Caco-2 (cell line): ENCODE results near the gene GEMIN7. TPM values are rescaled to one million over a fixed set of nuclear protein-coding genes. Genes with fewer than 3 reads are reported as not detected.

Experiments used
- BruUV-seq: library from RNA; stranded (reverse); fragments of 400-500 nt; replicated peaks from 2 replicates; lab custom pipeline; 2021; lab: Mats Ljungman, UMichigan
- CTCF ChIA-PET: fragments of 300-600 bp; sonication (Branson Sonifier 250); formaldehyde crosslinking; loops from one replicate; lab custom pipeline; 2022; ENCODE audit warnings: antibody characterized with exemption; lab: Charles Lee
- POLR2A ChIA-PET: fragments of 300-600 bp; sonication (Branson Sonifier 250); formaldehyde crosslinking; loops from one replicate; lab custom pipeline; 2022; ENCODE audit warnings: antibody characterized with exemption; lab: Charles Lee
- DNase-seq, 2 experiments: peaks; one replicate each; pipeline versions ENCODE4 v3.0.0 to v3.0.0-alpha.2; 2020 to 2022
- H3K27me3 ChIP-seq: replicated peaks from 2 replicates; pipeline ENCODE4 v1.6.0; 2011; ENCODE audit warnings: low read length; ENCODE audit not compliant: control insufficient read depth, insufficient read depth
- H3K36me3 ChIP-seq: 2 replicates; pipeline ENCODE4 v1.5.1; 2011; ENCODE audit warnings: low read length; ENCODE audit not compliant: control insufficient read depth, insufficient read depth
- H3K4me1 ChIP-seq: fragments of 250-450 bp; sonication (Bioruptor Pico); 2 replicates; pipeline ENCODE4 v1.5.1; 2020; ENCODE audit warnings: mild to moderate bottlenecking
- H3K4me3 ChIP-seq: 2 replicates; pipeline ENCODE4 v1.5.1; 2011; ENCODE audit warnings: low read depth, mild to moderate bottlenecking, control low read depth, low read length
- H3K9me3 ChIP-seq: fragments of 250-450 bp; sonication (Bioruptor Pico); 2 replicates; pipeline ENCODE4 v1.5.1; 2020; ENCODE audit warnings: mild to moderate bottlenecking, moderate library complexity
- H3K27ac Mint-ChIP-seq: one replicate; pipeline ENCODE4 v1.8.0; 2022; ENCODE audit warnings: mixed read lengths; ENCODE audit not compliant: unreplicated experiment
- H3K27me3 Mint-ChIP-seq: one replicate; pipeline ENCODE4 v1.8.0; 2022; ENCODE audit warnings: mixed read lengths; ENCODE audit not compliant: insufficient read depth, unreplicated experiment
- H3K36me3 Mint-ChIP-seq: one replicate; pipeline ENCODE4 v1.8.0; 2022; ENCODE audit warnings: mild to moderate bottlenecking, mixed read lengths; ENCODE audit not compliant: insufficient read depth, unreplicated experiment
- H3K4me1 Mint-ChIP-seq: one replicate; pipeline ENCODE4 v1.8.0; 2022; ENCODE audit warnings: low read depth, mixed read lengths; ENCODE audit not compliant: unreplicated experiment
- H3K4me3 Mint-ChIP-seq: one replicate; pipeline ENCODE4 v1.8.0; 2022; ENCODE audit warnings: mild to moderate bottlenecking, moderate library complexity, mixed read lengths; ENCODE audit not compliant: unreplicated experiment
- H3K9me3 Mint-ChIP-seq: one replicate; pipeline ENCODE4 v1.8.0; 2022; ENCODE audit warnings: mixed read lengths; ENCODE audit not compliant: unreplicated experiment
- intact Hi-C: fragments of 100-400 bp; cut with micrococcal nuclease; formaldehyde crosslinking; loops from one replicate; pipeline ENCODE4 v1.10.0; 2022; ENCODE audit not compliant: unreplicated experiment
- total RNA-seq: library from RNA; stranded (reverse); gene quantifications from 2 replicates; pipeline ENCODE4 v1.2.3, GENCODE V29; 2022
- TF ChIP-seq, protein P1 (sequence below), 2 experiments: fragments of 200-600 bp in 1 of 2; IDR thresholded peaks; 1 replicate in 1 of 2; 2 replicates in 1 of 2; pipeline versions ENCODE4 v1.5.1 to v1.8.0; 2011 to 2022; ENCODE audit warnings: antibody characterized with exemption in 1 of 2, control low read depth in 1 of 2, inconsistent platforms in 1 of 2, low read depth in 1 of 2, low read length in 1 of 2, mild to moderate bottlenecking in 1 of 2, moderate library complexity in 1 of 2; ENCODE audit not compliant: insufficient read depth in 1 of 2, severe bottlenecking in 1 of 2, unreplicated experiment in 1 of 2

GEMIN7 gene
- total RNA-seq, 1 experiment from 2014 or later, result 49.3 TPM

DNA sequence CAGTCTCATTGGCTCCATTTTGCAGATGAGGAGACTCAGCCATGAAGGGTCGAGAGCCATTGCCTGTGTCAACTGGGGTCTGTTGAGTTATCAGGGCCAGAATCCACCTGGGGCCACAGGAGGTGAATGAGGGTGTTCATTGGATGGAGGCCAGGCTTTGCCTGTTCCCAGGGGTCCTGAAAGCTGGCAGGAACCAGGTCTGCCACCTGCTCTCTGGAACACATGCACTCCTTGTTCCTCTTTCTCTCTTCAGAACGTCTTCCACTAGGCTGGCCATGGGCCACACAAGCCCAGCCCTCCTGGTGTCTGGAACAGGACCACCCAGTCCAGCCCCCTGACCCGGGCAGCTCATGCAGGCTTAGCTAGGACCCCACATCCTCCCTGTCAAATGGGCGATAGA, 35.1 kb downstream of the GEMIN7 start:
- peaks cover 24% of the 10 kb centered on the region for H3K4me1 ChIP-seq
- Mint-ChIP-seq H3K4me3 (no peak overlapping the region), H3K36me3 (peaks cover 11% of the 10 kb centered on the region), H3K27me3 (no peaks in the 10 kb centered on the region), H3K27ac (peak overlapping the region; percentile 45), H3K4me1 (peaks cover 20% of the 10 kb centered on the region), H3K9me3 (no peaks in the 10 kb centered on the region)
- DNase-seq, result no peak
- intact Hi-C loops, result no loop called here
- no TSS peak for BruUV-seq
- TF ChIP-seq, protein P1, sequence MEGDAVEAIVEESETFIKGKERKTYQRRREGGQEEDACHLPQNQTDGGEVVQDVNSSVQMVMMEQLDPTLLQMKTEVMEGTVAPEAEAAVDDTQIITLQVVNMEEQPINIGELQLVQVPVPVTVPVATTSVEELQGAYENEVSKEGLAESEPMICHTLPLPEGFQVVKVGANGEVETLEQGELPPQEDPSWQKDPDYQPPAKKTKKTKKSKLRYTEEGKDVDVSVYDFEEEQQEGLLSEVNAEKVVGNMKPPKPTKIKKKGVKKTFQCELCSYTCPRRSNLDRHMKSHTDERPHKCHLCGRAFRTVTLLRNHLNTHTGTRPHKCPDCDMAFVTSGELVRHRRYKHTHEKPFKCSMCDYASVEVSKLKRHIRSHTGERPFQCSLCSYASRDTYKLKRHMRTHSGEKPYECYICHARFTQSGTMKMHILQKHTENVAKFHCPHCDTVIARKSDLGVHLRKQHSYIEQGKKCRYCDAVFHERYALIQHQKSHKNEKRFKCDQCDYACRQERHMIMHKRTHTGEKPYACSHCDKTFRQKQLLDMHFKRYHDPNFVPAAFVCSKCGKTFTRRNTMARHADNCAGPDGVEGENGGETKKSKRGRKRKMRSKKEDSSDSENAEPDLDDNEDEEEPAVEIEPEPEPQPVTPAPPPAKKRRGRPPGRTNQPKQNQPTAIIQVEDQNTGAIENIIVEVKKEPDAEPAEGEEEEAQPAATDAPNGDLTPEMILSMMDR (IDR thresholded peaks at IDR 0.05; ENCODE audit: insufficient read depth in 1 of 2, low read depth in 1 of 2, low read length in 1 of 2, severe bottlenecking in 1 of 2, unreplicated experiment in 1 of 2), result no peak
- CTCF ChIA-PET, result no interaction called here
- POLR2A ChIA-PET, result interaction anchor here (0.8 to 1.4 kb wide), 2 partner anchors 21 to 23 kb away, joined by 3 to 4 read pairs; partner anchors contain the start of gene PPP1R37
- H3K27me3 ChIP-seq, result no peaks in the 10 kb centered on the region
- H3K36me3 ChIP-seq, result no peaks in the 10 kb centered on the region
- no peaks in the 10 kb centered on the region for H3K9me3 ChIP-seq
- no peak overlapping the region for H3K4me3 ChIP-seq

DNA sequence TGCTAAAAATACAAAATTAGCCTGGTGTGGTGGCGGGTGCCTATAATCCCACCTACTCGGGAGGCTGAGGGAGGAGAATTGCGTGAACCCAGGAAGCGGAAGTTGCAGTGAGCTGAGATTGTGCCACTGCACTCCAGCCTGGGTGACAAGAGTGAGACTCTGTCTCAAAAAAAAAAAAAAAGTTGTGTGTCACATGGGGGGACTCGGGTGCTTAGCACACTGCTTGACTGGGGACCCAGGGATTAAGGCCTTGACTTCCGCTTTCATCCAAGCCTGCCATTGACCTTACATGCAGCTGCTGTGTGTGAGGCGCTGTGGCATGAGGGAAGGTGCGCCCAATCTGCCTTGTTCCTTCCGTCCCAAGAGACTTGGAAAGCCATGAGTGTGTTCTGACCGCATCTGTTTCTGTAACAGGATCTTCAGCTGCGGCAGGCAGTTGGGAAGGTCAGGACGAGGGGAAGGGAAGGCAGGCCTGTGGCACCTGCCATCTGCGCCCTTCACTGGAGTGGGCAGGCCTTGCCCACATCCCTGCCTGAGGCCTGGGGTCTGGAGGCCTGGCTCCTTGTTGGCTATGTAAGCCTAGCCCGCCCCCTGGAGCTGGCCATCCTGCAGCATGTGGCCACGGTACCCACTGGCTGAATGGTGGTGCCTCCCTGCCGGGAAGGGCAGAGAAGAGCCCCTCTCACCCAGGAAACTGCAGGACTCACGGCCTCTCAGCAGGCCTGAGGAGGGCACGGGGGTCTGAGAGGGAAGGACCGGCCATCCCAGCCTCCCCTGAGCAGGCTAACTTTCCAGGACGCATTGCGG, 37.0 kb downstream of the GEMIN7 start:
- H3K27me3 Mint-ChIP-seq, result no peaks in the 10 kb centered on the region
- TF ChIP-seq, protein P1 (IDR thresholded peaks at IDR 0.05; ENCODE audit: insufficient read depth in 1 of 2, low read depth in 1 of 2, low read length in 1 of 2, severe bottlenecking in 1 of 2, unreplicated experiment in 1 of 2), result no peak
- BruUV-seq, result no TSS peak
- POLR2A ChIA-PET, result no interaction called here
- H3K4me3 Mint-ChIP-seq, result no peak overlapping the region
- H3K36me3 ChIP-seq, result no peaks in the 10 kb centered on the region
- intact Hi-C loops, result no loop called here
- no peaks in the 10 kb centered on the region for H3K9me3 ChIP-seq
- CTCF ChIA-PET, result no interaction called here
- H3K4me3 ChIP-seq, result no peak overlapping the region
- peaks cover 24% of the 10 kb centered on the region for H3K4me1 Mint-ChIP-seq
- no peak overlapping the region for H3K27ac Mint-ChIP-seq
- peaks cover 24% of the 10 kb centered on the region for H3K4me1 ChIP-seq
- no peaks in the 10 kb centered on the region for H3K9me3 Mint-ChIP-seq
- H3K36me3 Mint-ChIP-seq, result peaks cover 6% of the 10 kb centered on the region
- no peak for DNase-seq
- H3K27me3 ChIP-seq, result no peaks in the 10 kb centered on the region

DNA sequence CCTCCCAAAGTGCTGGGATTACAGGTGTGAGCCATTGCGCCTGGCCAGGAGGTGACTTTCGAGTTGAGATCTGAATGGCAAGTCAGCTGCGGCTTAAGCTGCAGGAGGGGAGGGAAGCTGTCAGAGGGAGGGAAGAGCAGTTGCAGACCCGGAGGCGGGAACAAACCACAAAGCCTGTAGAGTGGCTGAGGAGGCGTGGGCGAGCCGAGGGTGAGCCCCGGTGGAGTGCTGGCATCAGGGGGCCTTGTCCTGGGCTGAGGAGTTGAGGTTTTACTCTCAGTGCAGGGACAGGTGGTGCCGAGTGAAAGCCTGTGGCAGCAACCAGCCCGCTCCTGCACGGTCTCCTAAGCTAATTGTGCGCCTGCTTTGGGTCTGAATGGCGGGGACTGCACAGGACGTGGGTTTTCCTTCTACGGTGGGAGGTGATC, 38.1 kb downstream of the GEMIN7 start:
- intact Hi-C loops, result no loop called here
- Mint-ChIP-seq H3K4me1 (peaks cover 33% of the 10 kb centered on the region), H3K9me3 (no peaks in the 10 kb centered on the region), H3K4me3 (no peak overlapping the region), H3K27ac (peak overlapping the region; percentile 49), H3K27me3 (no peaks in the 10 kb centered on the region), H3K36me3 (peaks cover 13% of the 10 kb centered on the region)
- ChIA-PET POLR2A (interaction anchor here (1.1 kb wide), 1 partner anchor 25 kb away, joined by 4 read pairs; the partner anchor contains the start of gene PPP1R37), CTCF (interaction anchor here (1.7 kb wide), 1 partner anchor 44 kb away, joined by 3 read pairs; the partner anchor contains the start of gene NKPD1)
- no peak overlapping the region for H3K4me3 ChIP-seq
- no peak for DNase-seq
- H3K4me1 ChIP-seq, result peaks cover 22% of the 10 kb centered on the region
- no peaks in the 10 kb centered on the region for H3K27me3 ChIP-seq
- no peaks in the 10 kb centered on the region for H3K36me3 ChIP-seq
- no peaks in the 10 kb centered on the region for H3K9me3 ChIP-seq
- no TSS peak for BruUV-seq
- TF ChIP-seq, protein P1 (IDR thresholded peaks at IDR 0.05; ENCODE audit: insufficient read depth in 1 of 2, low read depth in 1 of 2, low read length in 1 of 2, severe bottlenecking in 1 of 2, unreplicated experiment in 1 of 2), result no peak
